ENCODE results near the gene CA5A. TPM values are rescaled to one million over a fixed set of nuclear protein-coding genes. Genes with fewer than 3 reads are reported as not detected.
A peak's percentile ranks its signal among the peaks of the same experiment; 100 is the strongest.
"Not testable (repeated sequence)": the region's sequence is repeated elsewhere in the genome, so short reads cannot be mapped to it uniquely, and the experiment has no call there.

The CA5A gene
- total RNA-seq, 1 donor from 2014 or later = not detected

GRCh38 chr16:87947356-87948118 is 11.2 kb upstream of the CA5A start:
- DNase-seq = no peak

- no peak for DNase-seq
Observed at GRCh38 chr16:87946596-87947347, 10.4 kb upstream of the CA5A start.

- DNase-seq = peak; percentile 56
Observed at GRCh38 chr16:87945351-87946042, 9.2 kb upstream of the CA5A start.

GRCh38 chr16:87942680-87943079 is 6.4 kb upstream of the CA5A start:
- no peak for DNase-seq

GRCh38 chr16:87939562-87940423 is 3.5 kb upstream of the CA5A start:
- DNase-seq = no peak

- no peak for DNase-seq
Observed at GRCh38 chr16:87938412-87938949, 2.2 kb upstream of the CA5A start.

GRCh38 chr16:87937231-87937542 is 858 bp upstream of the CA5A start:
- not testable (repeated sequence) for DNase-seq

- DNase-seq = not testable (repeated sequence)
Observed at GRCh38 chr16:87936016-87936374, 334 bp downstream of the CA5A start.

- not testable (repeated sequence) for DNase-seq
Observed at GRCh38 chr16:87934752-87935425, 1.4 kb downstream of the CA5A start.

GRCh38 chr16:87933140-87933495 is 3.2 kb downstream of the CA5A start:
- no peak for DNase-seq

GRCh38 chr16:87932475-87933139 is 3.7 kb downstream of the CA5A start:
- not testable (repeated sequence) for DNase-seq

GRCh38 chr16:87931504-87931903 is 4.8 kb downstream of the CA5A start:
- DNase-seq = no peak

- DNase-seq = no peak
Observed at GRCh38 chr16:87930456-87930855, 5.9 kb downstream of the CA5A start.

GRCh38 chr16:87929986-87930385 is 6.3 kb downstream of the CA5A start:
- DNase-seq = no peak

GRCh38 chr16:87927195-87927562 is 9.2 kb downstream of the CA5A start:
- no peak for DNase-seq

- no peak for DNase-seq
Observed at GRCh38 chr16:87926246-87927194, 9.8 kb downstream of the CA5A start.

- no peak for DNase-seq
Observed at GRCh38 chr16:87924811-87925670, 11.3 kb downstream of the CA5A start.

- no peak for DNase-seq
Observed at GRCh38 chr16:87924041-87924810, 12.1 kb downstream of the CA5A start.
